GOT3 (cell line): ENCODE results near the gene RARS1.

Experiments used
- DNase-seq: peaks from one replicate; lab custom pipeline; 2025; ENCODE audit warnings: mixed read lengths; lab: John Stamatoyannopoulos, UW

The RARS1 gene

GRCh38 chr5:168562279-168562678 lies 76.0 kb downstream of the RARS1 start:
- DNase-seq = no peak

GRCh38 chr5:168563959-168564358 lies 77.7 kb downstream of the RARS1 start:
- DNase-seq = no peak

- no peak for DNase-seq
These were observed 82.5 kb downstream of the RARS1 start for GRCh38 chr5:168568738-168569137.
